DMS79 treated with DMSO at 0.1 percent for 48 hours (cell line): ENCODE measurements around the gene PHF14.
A peak's percentile ranks its signal among the peaks of the same experiment; 100 is the strongest.
"Not testable (repeated sequence)": the region's sequence is repeated elsewhere in the genome, so short reads cannot be mapped to it uniquely, and the experiment has no call there.

ENCODE experiments used
- DNase-seq: peaks from one replicate; lab custom pipeline; 2025; lab: John Stamatoyannopoulos, UW

Gene PHF14

DNA sequence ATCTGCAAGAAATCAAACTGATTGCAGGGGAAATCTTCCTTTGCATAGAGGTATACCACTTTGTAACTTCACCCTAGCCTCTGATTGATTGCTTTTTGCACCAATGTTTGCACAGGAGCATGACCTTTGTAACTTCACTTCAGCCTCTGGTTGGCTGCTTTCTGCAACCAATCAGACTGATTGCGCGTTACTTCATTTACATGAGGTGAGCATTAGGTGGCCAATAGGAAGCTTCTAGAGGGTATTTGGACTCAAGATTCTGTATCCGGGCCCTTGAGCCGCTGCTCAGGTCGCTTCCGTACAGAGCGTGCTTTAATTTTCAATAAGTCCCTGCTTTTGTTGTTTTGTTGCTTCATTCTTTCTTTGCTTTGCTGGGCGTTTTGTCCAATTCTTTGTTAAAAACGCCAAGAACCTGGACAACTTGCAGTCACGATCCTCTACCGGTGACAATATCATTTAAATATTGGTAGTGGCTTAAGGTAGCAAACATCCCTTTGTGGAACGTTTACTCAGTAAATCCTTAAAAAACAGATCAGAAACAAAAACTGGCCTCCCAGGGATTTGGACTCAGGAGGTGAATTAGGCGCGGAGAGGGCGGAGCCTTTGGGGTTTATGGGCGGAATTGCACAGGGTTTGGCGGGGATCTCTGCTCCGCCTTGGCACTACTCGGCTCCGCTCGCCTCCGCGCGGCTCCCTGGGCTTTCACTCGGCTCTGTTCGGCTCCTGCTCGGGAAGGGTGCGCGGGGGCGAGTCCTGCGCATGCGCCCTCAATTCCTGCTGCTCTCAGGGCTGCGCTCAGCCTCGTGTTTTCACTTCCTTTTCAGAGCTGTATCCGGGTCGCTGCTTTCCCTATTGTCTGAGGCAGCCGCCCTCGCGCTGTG is at the start of gene PHF14:
Gene PHF14, plus strand, starts transcription at position 812 of the 881 bp plus-strand sequence. CDS start 452 bp downstream, outside the sequence.
- DNase-seq: peak; percentile 97

GRCh38 chr7:10924370-10924769 is 49.3 kb upstream of the PHF14 start:
- no peak for DNase-seq

GRCh38 chr7:10928203-10928602 is 45.5 kb upstream of the PHF14 start:
- DNase-seq: not testable (repeated sequence)

- DNase-seq: no peak
Observed at GRCh38 chr7:10930551-10930950, 43.1 kb upstream of the PHF14 start.

DNA sequence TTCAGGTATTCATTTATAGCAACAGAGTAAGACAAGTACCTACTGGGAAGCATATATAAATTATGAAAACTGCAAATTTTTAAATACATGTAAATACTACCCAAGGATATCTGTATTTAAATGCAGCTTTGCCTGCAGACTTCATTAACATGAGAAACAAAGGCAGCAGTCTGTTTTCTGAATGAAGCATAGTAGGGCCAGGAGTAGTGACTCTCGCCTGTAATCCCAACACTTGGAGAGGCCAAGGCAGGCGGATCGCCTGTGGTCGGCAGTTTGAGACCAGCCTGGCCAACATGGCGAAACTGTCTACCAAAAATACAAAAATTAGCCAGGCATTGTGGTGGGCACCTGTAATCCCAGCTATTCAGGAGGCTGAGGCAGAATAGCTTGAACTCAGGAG is 42.5 kb upstream of the PHF14 start:
- no peak for DNase-seq

GRCh38 chr7:10934292-10934691 is 39.4 kb upstream of the PHF14 start:
- no peak for DNase-seq

- no peak for DNase-seq
Observed at GRCh38 chr7:10939237-10939910, 34.3 kb upstream of the PHF14 start.

GRCh38 chr7:10939911-10940703 is 33.6 kb upstream of the PHF14 start:
- DNase-seq: peak; percentile 97

GRCh38 chr7:10940704-10941355 is 32.8 kb upstream of the PHF14 start:
- peak; percentile 79 for DNase-seq

DNA sequence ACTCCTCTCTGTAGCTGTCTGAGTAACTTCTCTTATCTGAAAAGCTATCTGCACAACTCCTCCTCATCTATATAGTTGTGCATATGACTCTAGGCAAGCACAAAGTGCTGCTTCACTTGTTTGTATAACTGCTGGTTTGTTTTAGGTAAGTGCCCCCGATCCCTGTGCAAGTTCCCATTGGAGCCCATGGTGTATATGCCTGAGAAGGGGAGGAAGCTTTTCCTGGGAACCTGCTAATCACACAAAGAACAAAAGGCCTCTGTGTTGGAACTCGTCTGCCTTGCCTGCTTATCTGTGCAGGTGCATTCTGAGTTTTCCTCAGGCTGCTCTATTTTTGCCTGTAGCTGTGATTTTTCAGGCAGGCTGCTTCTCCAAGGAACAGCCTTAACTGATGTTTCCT is 23.2 kb upstream of the PHF14 start:
- DNase-seq: no peak

DNA sequence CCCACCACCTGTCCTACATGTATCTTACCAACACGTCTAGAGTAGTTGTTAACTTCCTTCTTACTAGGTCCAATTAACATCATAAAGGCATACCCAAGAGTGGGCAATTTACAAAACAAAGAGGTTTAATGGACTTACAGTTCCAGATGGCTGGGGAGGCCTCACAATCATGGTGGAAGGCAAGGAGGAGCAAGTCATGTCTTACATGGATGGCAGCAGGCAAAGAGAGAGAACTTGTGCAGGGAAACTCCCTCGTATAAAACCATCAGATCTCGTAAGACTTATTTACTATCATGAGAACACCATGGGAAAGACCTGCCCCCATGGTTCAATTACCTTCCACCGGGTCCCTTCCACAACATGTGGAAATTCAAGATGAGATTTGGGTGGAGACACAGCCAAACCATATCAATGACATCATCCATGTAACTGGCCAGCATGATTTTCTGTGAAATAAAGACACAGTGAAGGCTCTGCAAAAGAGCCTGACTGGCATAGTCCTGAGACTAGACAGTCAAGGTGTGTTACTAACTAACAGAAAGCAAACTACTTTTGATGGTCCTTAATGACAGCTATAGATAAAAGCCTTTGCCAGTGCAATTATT is 22.6 kb upstream of the PHF14 start:
- not testable (repeated sequence) for DNase-seq

DNA sequence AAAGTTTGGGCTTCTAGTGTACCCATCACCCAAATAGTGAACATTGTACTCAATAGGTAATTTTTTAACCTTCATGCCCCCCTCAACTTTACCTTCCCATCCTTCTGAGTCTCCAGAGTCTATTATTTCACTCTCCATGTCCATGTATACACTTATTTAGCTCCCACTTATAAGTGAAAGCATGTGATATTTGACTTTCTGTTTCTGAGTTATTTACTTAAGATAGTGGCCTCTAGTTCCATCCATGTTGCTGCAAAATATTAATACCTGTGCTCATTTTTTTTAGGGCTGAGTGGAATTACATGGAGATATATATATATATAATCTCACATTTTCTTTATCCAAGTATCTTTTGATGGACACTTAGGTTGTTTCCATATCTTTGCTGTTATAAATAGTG is 21.1 kb upstream of the PHF14 start:
- no peak for DNase-seq

DNA sequence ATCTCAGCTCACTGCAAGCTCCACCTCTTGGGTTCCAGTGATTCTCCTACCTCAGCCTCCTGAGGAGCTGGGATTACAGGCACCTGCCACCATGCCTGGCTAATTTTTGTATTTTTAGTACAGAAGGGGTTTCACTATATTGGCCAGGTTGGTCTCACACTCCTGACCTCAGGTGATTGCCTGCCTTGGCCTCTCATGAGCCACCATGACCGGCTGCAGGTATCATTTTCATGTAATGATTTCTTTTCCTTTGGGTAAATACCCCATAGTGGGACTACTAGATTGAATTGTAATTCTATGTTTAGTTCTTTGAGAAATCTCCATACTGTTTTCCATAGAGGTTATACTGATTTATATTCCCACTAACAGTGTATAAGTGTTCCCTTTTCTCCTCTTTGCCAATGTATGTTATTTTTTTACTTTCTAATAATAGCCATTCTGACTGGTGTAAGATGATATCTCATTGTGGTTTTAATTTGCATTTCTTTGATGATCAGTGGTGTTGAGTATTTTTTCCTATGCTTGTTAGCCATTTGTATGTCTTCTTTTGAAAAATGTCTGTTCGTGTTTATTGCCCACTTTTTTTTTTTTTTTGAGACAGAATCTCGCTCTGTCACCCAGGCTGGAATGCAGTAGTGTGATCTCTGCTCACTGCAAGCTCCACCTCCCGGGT is 20.5 kb upstream of the PHF14 start:
- not testable (repeated sequence) for DNase-seq

DNA sequence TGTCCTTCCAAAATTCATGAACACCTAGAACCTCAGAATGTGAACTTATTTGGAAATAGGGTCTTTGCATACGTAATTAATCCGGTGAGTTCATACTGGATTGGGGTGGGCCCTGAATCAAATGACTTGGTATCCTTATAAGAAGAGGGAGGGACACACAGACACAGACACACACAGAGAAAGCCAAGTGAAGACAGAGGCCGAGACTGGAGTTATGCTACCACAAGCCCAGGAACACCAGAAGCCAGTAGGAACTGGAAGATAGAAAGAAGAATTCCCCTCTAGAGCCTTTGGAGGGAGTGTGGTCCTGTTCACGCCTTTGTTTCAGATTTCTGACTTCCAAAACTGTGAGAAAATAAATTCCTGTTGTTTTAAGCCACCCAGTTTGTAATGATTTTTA is 17.1 kb upstream of the PHF14 start:
- DNase-seq: no peak

GRCh38 chr7:10960242-10960641 is 13.4 kb upstream of the PHF14 start:
- DNase-seq: not testable (repeated sequence)

GRCh38 chr7:10965016-10965415 is 8.7 kb upstream of the PHF14 start:
- DNase-seq: not testable (repeated sequence)

DNA sequence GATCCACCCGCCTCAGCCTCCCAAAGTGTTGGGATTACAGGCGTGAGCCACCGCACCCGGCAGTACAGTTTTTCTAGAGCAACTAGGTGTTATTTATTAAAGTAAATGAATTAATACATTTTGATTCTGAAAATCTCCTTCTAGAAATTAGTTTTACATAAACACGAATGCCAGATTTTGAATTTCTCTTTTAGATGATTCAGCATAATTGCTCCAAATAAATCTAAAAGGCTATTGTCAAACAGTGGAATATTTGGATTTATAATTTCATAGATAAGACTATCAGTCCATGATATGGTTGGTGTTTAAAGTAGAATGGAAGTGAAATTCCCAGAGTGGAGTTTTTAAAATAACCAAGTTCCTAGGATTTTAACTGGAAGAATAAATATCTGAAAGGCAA is 1.5 kb upstream of the PHF14 start:
- DNase-seq: no peak

DNA sequence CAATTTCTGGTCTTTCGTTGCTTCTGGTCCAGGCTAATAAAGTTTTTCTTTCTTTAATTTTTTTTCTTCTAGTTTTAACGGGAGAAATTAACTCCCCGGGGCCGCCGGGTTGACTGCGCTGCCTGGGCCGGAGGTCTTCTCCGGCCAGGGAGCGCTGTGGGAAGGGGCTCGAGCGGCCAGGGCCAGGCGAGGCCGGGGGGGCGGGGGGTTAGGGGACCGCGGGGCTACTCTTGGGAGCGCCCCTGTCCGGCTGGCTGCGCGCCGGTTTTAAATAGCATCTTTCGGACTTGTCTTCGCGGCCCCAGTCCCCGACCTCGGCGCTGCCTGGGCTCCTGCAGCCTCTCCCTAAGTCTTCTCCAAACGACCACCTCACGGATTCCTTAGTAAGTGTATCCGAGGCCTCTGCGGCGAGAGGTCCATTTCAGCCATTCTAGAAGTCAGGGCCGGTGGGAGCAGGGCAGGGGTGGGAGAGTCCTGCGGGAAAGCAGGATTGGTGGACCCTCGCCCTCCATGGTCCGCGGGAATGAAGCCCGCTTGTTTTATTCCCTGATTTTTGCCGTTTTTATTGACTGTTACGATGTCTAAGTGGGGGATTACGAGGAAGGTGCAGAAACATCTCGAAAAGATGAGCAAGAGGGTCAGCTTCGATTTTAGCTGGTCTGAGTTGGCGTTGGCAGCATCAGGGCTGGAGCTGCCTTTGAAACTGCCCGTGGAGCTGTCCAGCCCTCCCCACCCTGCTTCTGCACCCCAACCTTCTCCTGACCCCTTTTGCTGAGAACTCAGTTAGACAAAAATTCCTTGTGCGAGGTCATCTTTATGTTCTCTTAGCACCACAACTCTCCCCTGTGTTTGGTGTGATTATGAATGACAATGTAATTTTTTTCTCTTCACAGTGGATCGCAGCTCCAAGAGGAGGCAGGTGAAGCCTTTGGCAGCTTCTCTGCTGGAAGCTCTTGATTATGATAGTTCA is 555 bp downstream of the PHF14 start:
- DNase-seq: peak; percentile 48

DNA sequence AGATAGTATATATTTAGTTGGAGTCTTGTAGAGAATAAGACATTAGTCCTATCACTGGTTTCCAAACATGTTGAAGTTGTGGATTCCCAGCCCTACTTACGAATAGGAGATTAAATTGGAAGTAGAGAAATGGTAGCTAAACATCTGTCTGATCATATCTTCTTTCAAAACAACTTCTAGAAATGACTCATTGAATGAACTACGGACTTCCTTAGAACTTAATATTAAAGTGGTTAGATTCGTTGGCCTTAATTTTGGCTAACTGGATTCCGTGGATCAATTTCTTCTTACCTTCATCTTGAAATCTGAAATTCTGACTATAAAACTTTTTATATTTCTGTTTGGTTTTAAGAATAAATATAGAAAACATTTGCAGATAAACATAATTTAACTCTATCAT is 3.4 kb downstream of the PHF14 start:
- no peak for DNase-seq

DNA sequence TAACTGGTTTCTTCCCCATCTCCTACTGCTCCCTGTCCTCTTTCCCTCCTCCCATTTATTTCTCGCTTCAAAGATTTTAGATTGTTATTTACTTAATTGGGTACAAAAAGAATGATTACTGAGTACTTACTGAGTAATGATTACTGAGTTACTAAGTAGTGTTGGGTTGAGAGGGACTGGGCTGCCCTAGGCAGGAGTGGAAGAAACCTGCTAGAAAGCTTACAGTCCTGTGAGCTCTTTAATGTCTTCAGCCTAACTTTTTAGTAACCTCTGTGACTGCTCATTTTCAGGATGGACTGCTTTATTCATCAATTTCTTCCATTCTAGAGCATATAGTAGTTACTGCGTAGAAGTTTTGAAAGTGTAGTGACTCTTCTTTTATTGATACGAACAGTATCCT is 7.6 kb downstream of the PHF14 start:
- DNase-seq: no peak
